Tibial nerve (tissue), 4 donors: Measurements from ENCODE around the gene ARHGEF17.

Source experiments
- CTCF ChIP-seq, 5 experiments: fragments of 200-600 bp in 3 of 5; fragments of 450-650 bp in 2 of 5; sonication (generic) in 3 of 5; IDR thresholded peaks; one replicate each; pipeline ENCODE4 v1.5.1; 2016 to 2019; ENCODE audit warnings: antibody characterized with exemption in 5 of 5, mild to moderate bottlenecking in 3 of 5, moderate library complexity in 2 of 5
- EP300 ChIP-seq, 2 donors: sonication (generic); formaldehyde crosslinking; IDR thresholded peaks; one replicate each; pipeline ENCODE4 v1.6.1; 2017; ENCODE audit warnings: antibody characterized with exemption in 2 of 2, mild to moderate bottlenecking in 1 of 2

DNA sequence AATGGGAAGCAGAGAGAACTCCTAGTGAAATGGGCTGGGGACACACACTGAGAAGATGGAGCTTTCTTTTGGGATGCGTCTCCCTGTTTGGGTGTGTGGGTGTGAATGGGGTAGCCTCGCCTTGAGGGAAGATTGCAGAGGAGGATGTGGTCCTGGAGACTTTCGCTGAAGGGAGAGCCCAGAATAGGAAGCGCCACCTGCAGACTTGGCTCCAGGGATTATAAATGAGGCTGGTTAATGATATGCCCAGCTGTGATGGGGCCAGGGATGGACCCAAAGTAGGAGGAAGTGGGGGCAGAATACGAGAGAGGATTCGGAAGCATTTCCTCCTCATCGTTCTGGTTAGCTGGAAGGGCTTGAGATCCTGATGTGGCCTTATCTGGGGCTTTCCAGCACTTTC is 81.8 kb downstream of the ARHGEF17 start:
- TF ChIP-seq CTCF (IDR thresholded peaks at IDR 0.05) (no peak), EP300 (IDR thresholded peaks at IDR 0.05) (no peak)
